A673 (cell line): ENCODE data around the gene SMOC1.

Experiments used
- CTCF ChIP-seq: fragments of 300-800, 200-600 bp; sonication (generic); conservative IDR thresholded peaks from 2 replicates; pipeline ENCODE4 v1.5.1; 2017; ENCODE audit warnings: low read depth, mild to moderate bottlenecking, antibody characterized with exemption, low read length, moderate library complexity, mixed read lengths
- EZH2 ChIP-seq: fragments of 200-600 bp; sonication (generic); IDR thresholded peaks from 2 replicates; pipeline ENCODE4 v1.6.1; 2017; ENCODE audit warnings: borderline replicate concordance, low read depth, mild to moderate bottlenecking, mixed read lengths, antibody characterized with exemption, low read length; ENCODE audit not compliant: poor library complexity, severe bottlenecking

DNA sequence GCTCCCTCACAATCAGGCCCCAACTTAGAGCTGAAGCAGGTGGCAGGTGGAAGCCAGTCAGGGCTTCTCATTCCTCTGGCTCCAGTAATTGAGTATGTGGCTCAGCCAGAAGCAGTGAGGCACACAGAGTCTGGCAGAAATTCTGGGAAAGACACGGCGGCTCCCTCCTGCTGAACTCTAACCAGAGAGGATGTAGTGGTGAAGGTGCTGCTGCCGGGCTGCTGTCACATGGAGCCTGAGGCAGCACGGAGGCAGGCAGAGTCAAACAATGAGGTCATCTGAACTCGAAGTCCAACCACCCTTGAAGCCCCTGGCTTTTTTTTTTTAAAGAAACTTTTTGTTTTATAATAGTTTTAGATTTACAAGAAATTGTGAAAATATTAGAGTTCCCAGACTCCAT is 33.4 kb upstream of the SMOC1 start:
- no peak for TF ChIP-seq CTCF
- no peak for TF ChIP-seq EZH2
